ENCODE data around the gene GDI1. TPM values are rescaled to one million over a fixed set of nuclear protein-coding genes. Genes with fewer than 3 reads are reported as not detected.
A peak's percentile ranks its signal among the peaks of the same experiment; 100 is the strongest.

Gene GDI1
- total RNA-seq, 1 donor from 2014 or later: 152 TPM

GRCh38 chrX:154435171-154435733, 1.7 kb upstream of the GDI1 start:
- Mint-ChIP-seq H3K27ac (ENCODE audit: unreplicated experiment) (peak overlapping the region; percentile 27), H3K27me3 (ENCODE audit: unreplicated experiment) (no peaks in the 10 kb centered on the region), H3K4me1 (ENCODE audit: unreplicated experiment) (peaks cover 14% of the 10 kb centered on the region), H3K36me3 (ENCODE audit: unreplicated experiment) (no peaks in the 10 kb centered on the region), H3K4me3 (ENCODE audit: unreplicated experiment) (no peak overlapping the region), H3K9me3 (ENCODE audit: unreplicated experiment) (peaks cover 4% of the 10 kb centered on the region)
- no peak for TF ChIP-seq CTCF (IDR thresholded peaks at IDR 0.05)
- peak; percentile 78 for DNase-seq (ENCODE audit: extremely low spot score, unreplicated experiment)

- DNase-seq (ENCODE audit: extremely low spot score, unreplicated experiment): peak; percentile 85
- Mint-ChIP-seq H3K27me3 (ENCODE audit: unreplicated experiment) (no peaks in the 10 kb centered on the region), H3K36me3 (ENCODE audit: unreplicated experiment) (peaks cover under 1% of the 10 kb centered on the region), H3K4me3 (ENCODE audit: unreplicated experiment) (peak overlapping the region; percentile 73), H3K27ac (ENCODE audit: unreplicated experiment) (peak overlapping the region; percentile 81), H3K9me3 (ENCODE audit: unreplicated experiment) (no peaks in the 10 kb centered on the region), H3K4me1 (ENCODE audit: unreplicated experiment) (peaks cover 8% of the 10 kb centered on the region)
- TF ChIP-seq CTCF (IDR thresholded peaks at IDR 0.05): no peak
These were observed 476 bp upstream of the GDI1 start for GRCh38 chrX:154436374-154436982.

- H3K9me3 Mint-ChIP-seq (ENCODE audit: unreplicated experiment): no peaks in the 10 kb centered on the region
- TF ChIP-seq CTCF (IDR thresholded peaks at IDR 0.05): no peak
These were observed 1.3 kb downstream of the GDI1 start for GRCh38 chrX:154437971-154438893.

GRCh38 chrX:154439841-154440240, 2.9 kb downstream of the GDI1 start:
- TF ChIP-seq CTCF (IDR thresholded peaks at IDR 0.05): no peak
- peaks cover 5% of the 10 kb centered on the region for H3K36me3 Mint-ChIP-seq (ENCODE audit: unreplicated experiment)
- H3K9me3 Mint-ChIP-seq (ENCODE audit: unreplicated experiment): no peaks in the 10 kb centered on the region

More at GRCh38 chrX:154437971-154438893, 1.3 kb downstream of the GDI1 start:
- Mint-ChIP-seq H3K4me3 (ENCODE audit: unreplicated experiment) (peak overlapping the region; percentile 84), H3K27ac (ENCODE audit: unreplicated experiment) (peak overlapping the region; percentile 81), H3K4me1 (ENCODE audit: unreplicated experiment) (peaks cover 8% of the 10 kb centered on the region), H3K27me3 (ENCODE audit: unreplicated experiment) (no peaks in the 10 kb centered on the region), H3K36me3 (ENCODE audit: unreplicated experiment) (peaks cover 5% of the 10 kb centered on the region)
- peak; percentile 79 for DNase-seq (ENCODE audit: extremely low spot score, unreplicated experiment)

More at GRCh38 chrX:154439841-154440240, 2.9 kb downstream of the GDI1 start:
- H3K27ac Mint-ChIP-seq (ENCODE audit: unreplicated experiment): no peak overlapping the region
- H3K4me3 Mint-ChIP-seq (ENCODE audit: unreplicated experiment): no peak overlapping the region
- H3K4me1 Mint-ChIP-seq (ENCODE audit: unreplicated experiment): peaks cover 11% of the 10 kb centered on the region
- no peaks in the 10 kb centered on the region for H3K27me3 Mint-ChIP-seq (ENCODE audit: unreplicated experiment)
- no peak for DNase-seq (ENCODE audit: extremely low spot score, unreplicated experiment)
